ENCODE measurements around the gene CNTD1.

- no peak for TF ChIP-seq CTCF (conservative IDR thresholded peaks at IDR 0.05; ENCODE audit: low read depth in 2 of 2)
- TF ChIP-seq EZH2phosphoT487 (IDR thresholded peaks at IDR 0.05; ENCODE audit: unreplicated experiment), result no peak
- no peak; the same call in 1 of the 2 replicates for TF ChIP-seq ETS1 (IDR thresholded peaks at IDR 0.05)
- no peak for TF ChIP-seq STAT1 (IDR thresholded peaks at IDR 0.05; ENCODE audit: unreplicated experiment)
- TF ChIP-seq POLR2AphosphoS5 (IDR thresholded peaks at IDR 0.05; ENCODE audit: low read depth), result peak; percentile 37; the same call in 1 of the 2 replicates
Measured at GRCh38 chr17:42779936-42780850, 18.5 kb upstream of the CNTD1 start, which contains the start of gene WNK4.
